CD4-positive, alpha-beta T cell (primary cell): ENCODE results near the gene NPTX2. TPM values are rescaled to one million over a fixed set of nuclear protein-coding genes. Genes with fewer than 3 reads are reported as not detected.

Experiments used
- ATAC-seq: fragments of 200-7000 bp; cut with Tn5 transposase; one replicate; pipeline ENCODE4 v1.10.0; 2022; ENCODE audit warnings: mild to moderate bottlenecking; ENCODE audit not compliant: poor library complexity
- CTCF ChIA-PET: fragments of 350-600 bp; sonication (Branson Sonifier 250); formaldehyde crosslinking; loops from one replicate; lab custom pipeline; 2021; ENCODE audit warnings: antibody characterized with exemption, inconsistent platforms; lab: Charles Lee
- POLR2A ChIA-PET: fragments of 350-600 bp; sonication (Branson Sonifier 250); formaldehyde crosslinking; loops from one replicate; lab custom pipeline; 2021; ENCODE audit warnings: antibody characterized with exemption, inconsistent platforms; lab: Charles Lee
- DNase-seq, 14 experiments: peaks; one replicate each; pipeline ENCODE4 v3.0.0-alpha.2; 2013 to 2020; ENCODE audit warnings: mixed read lengths in 2 of 14
- H3K27ac ChIP-seq, 2 donors: one replicate each; pipeline versions ENCODE4 v1.5.1 to v1.7.0; 2013; ENCODE audit warnings: low read length in 2 of 2, low read depth in 1 of 2, mild to moderate bottlenecking in 1 of 2
- H3K27me3 ChIP-seq, 2 experiments: 1 replicate in 1 of 2; 2 replicates in 1 of 2; pipeline versions ENCODE4 v1.6.1 to v1.7.0; 2013; ENCODE audit warnings: low read length in 2 of 2, control low read depth in 1 of 2, mild to moderate bottlenecking in 1 of 2, moderate library complexity in 1 of 2; ENCODE audit not compliant: insufficient read depth in 2 of 2, control insufficient read depth in 1 of 2
- H3K36me3 ChIP-seq: one replicate; pipeline ENCODE4 v1.6.1; 2013; ENCODE audit warnings: low read length, control low read depth; ENCODE audit not compliant: insufficient read depth
- H3K4me1 ChIP-seq: one replicate; pipeline ENCODE4 v1.6.1; 2013; ENCODE audit warnings: low read length, control low read depth; ENCODE audit not compliant: insufficient read depth
- H3K4me3 ChIP-seq: one replicate; pipeline ENCODE4 v1.5.1; 2013; ENCODE audit warnings: mild to moderate bottlenecking, low read length, moderate library complexity
- H3K9me3 ChIP-seq, 2 experiments: 1 replicate in 1 of 2; 2 replicates in 1 of 2; pipeline versions ENCODE4 v1.6.1 to v1.7.0; 2013; ENCODE audit warnings: low read length in 2 of 2, mild to moderate bottlenecking in 2 of 2, control low read depth in 1 of 2, moderate library complexity in 1 of 2; ENCODE audit not compliant: control insufficient read depth in 1 of 2, insufficient read depth in 1 of 2
- H3K27ac Mint-ChIP-seq: one replicate; pipeline ENCODE4 v1.8.0; 2020; ENCODE audit warnings: mixed read lengths
- H3K27me3 Mint-ChIP-seq: one replicate; pipeline ENCODE4 v1.8.0; 2021; ENCODE audit warnings: mixed read lengths
- H3K36me3 Mint-ChIP-seq: one replicate; pipeline ENCODE4 v1.8.0; 2021; ENCODE audit warnings: low read depth, mixed read lengths
- H3K4me1 Mint-ChIP-seq: one replicate; pipeline ENCODE4 v1.8.0; 2021; ENCODE audit warnings: low read depth, mixed read lengths
- H3K4me3 Mint-ChIP-seq: one replicate; pipeline ENCODE4 v1.8.0; 2020; ENCODE audit warnings: mild to moderate bottlenecking, mixed read lengths
- H3K9me3 Mint-ChIP-seq: one replicate; pipeline ENCODE4 v1.8.0; 2020; ENCODE audit warnings: mixed read lengths
- CTCF ChIP-seq: fragments of 200-600 bp; IDR thresholded peaks from one replicate; pipeline ENCODE4 v1.8.0; 2022; ENCODE audit warnings: antibody characterized with exemption, mild to moderate bottlenecking
- intact Hi-C, 2 experiments: fragments of 100-400 bp; cut with DNase I in 1 of 2; cut with micrococcal nuclease in 1 of 2; formaldehyde crosslinking; loops; one replicate each; pipeline versions ENCODE4 v1.15.1 to v1.9.0; 2023 to 2025; cut with DNase I, micrococcal nuclease
- total RNA-seq, 174 experiments: library from RNA in 2 of 174; stranded (reverse) in 2 of 174; gene quantifications; one replicate each; pipeline ENCODE4 v1.2.3 and lab custom pipeline; 2021 to 2026

The NPTX2 gene
- total RNA-seq, 2 experiments from 2014 or later: not detected

- DNase-seq: no peak
- no peaks in the 10 kb centered on the region for H3K36me3 ChIP-seq
- ChIA-PET POLR2A (no interaction called here), CTCF (no interaction called here)
- H3K4me3 Mint-ChIP-seq: no peak overlapping the region
- H3K4me3 ChIP-seq: no peak overlapping the region
- H3K27ac ChIP-seq: no peak overlapping the region
- peaks cover under 1% of the 10 kb centered on the region for H3K9me3 Mint-ChIP-seq
- H3K27me3 ChIP-seq: peaks cover 0 to 3% of the 10 kb centered on the region in 2 experiments
- no peak for ATAC-seq
- no peak overlapping the region for H3K27ac Mint-ChIP-seq
- intact Hi-C loops: no loop called here
- peaks cover 0 to 31% of the 10 kb centered on the region in 2 experiments for H3K9me3 ChIP-seq
- no peaks in the 10 kb centered on the region for H3K36me3 Mint-ChIP-seq
- peaks cover 11% of the 10 kb centered on the region for H3K27me3 Mint-ChIP-seq
- TF ChIP-seq CTCF: no peak
- no peaks in the 10 kb centered on the region for H3K4me1 Mint-ChIP-seq
- no peaks in the 10 kb centered on the region for H3K4me1 ChIP-seq
Measured at GRCh38 chr7:98626460-98627412, 9.7 kb downstream of the NPTX2 start.

GRCh38 chr7:98627413-98627790, 10.3 kb downstream of the NPTX2 start:
- no peak overlapping the region for H3K4me3 ChIP-seq
- Mint-ChIP-seq H3K9me3 (peaks cover 7% of the 10 kb centered on the region), H3K27me3 (peaks cover 16% of the 10 kb centered on the region), H3K4me1 (no peaks in the 10 kb centered on the region), H3K4me3 (no peak overlapping the region), H3K36me3 (no peaks in the 10 kb centered on the region), H3K27ac (no peak overlapping the region)
- peaks cover 0 to 31% of the 10 kb centered on the region in 2 experiments for H3K9me3 ChIP-seq
- no peaks in the 10 kb centered on the region for H3K4me1 ChIP-seq
- no peaks in the 10 kb centered on the region for H3K36me3 ChIP-seq
- ChIA-PET POLR2A (no interaction called here), CTCF (no interaction called here)
- no peaks in the 10 kb centered on the region for H3K27me3 ChIP-seq
- DNase-seq (no peak), ATAC-seq (no peak)
- intact Hi-C loops: no loop called here
- H3K27ac ChIP-seq: no peak overlapping the region
- TF ChIP-seq CTCF: no peak

GRCh38 chr7:98628418-98628817, 11.3 kb downstream of the NPTX2 start:
- Mint-ChIP-seq H3K4me1 (no peaks in the 10 kb centered on the region), H3K4me3 (no peak overlapping the region), H3K36me3 (no peaks in the 10 kb centered on the region), H3K27ac (no peak overlapping the region), H3K9me3 (peaks cover 8% of the 10 kb centered on the region), H3K27me3 (peaks cover 16% of the 10 kb centered on the region)
- Histone ChIP-seq H3K36me3 (no peaks in the 10 kb centered on the region), H3K27me3 (no peaks in the 10 kb centered on the region), H3K4me3 (no peak overlapping the region), H3K27ac (no peak overlapping the region), H3K4me1 (no peaks in the 10 kb centered on the region), H3K9me3 (peaks cover 0 to 36% of the 10 kb centered on the region in 2 experiments)
- intact Hi-C loops: no loop called here
- ChIA-PET CTCF (no interaction called here), POLR2A (no interaction called here)
- DNase-seq (no peak), ATAC-seq (no peak)
- TF ChIP-seq CTCF: no peak
